ENCODE measurements around the gene FAM120A. TPM values are rescaled to one million over a fixed set of nuclear protein-coding genes. Genes with fewer than 3 reads are reported as not detected.

Gene FAM120A
- total RNA-seq, 1 experiment from 2014 or later, result 60.5 TPM

GRCh38 chr9:93578844-93579243, 127.4 kb downstream of the FAM120A start:
- no peak for DNase-seq (ENCODE audit: low read depth, low spot score)
- in situ Hi-C loops (cut with HindIII; ENCODE audit: low pct_unique_long_range_greater_than_20kb, low sequenced_read_pairs), result no loop called here

GRCh38 chr9:93579711-93580516, 128.4 kb downstream of the FAM120A start:
- DNase-seq (ENCODE audit: low read depth, low spot score), result no peak
- in situ Hi-C loops (cut with HindIII; ENCODE audit: low pct_unique_long_range_greater_than_20kb, low sequenced_read_pairs), result no loop called here

GRCh38 chr9:93580654-93581380, 129.3 kb downstream of the FAM120A start:
- in situ Hi-C loops (cut with HindIII; ENCODE audit: low pct_unique_long_range_greater_than_20kb, low sequenced_read_pairs), result no loop called here

GRCh38 chr9:93582115-93582514, 130.6 kb downstream of the FAM120A start:
- in situ Hi-C loops (cut with HindIII; ENCODE audit: low pct_unique_long_range_greater_than_20kb, low sequenced_read_pairs), result no loop called here
- no peak for DNase-seq (ENCODE audit: low read depth, low spot score)

More at GRCh38 chr9:93580654-93581380, 129.3 kb downstream of the FAM120A start:
- DNase-seq (ENCODE audit: low read depth, low spot score), result no peak

GRCh38 chr9:93582550-93582949, 131.1 kb downstream of the FAM120A start:
- in situ Hi-C loops (cut with HindIII; ENCODE audit: low pct_unique_long_range_greater_than_20kb, low sequenced_read_pairs), result no loop called here
- DNase-seq (ENCODE audit: low read depth, low spot score), result no peak

GRCh38 chr9:93585259-93585658, 133.8 kb downstream of the FAM120A start:
- in situ Hi-C loops (cut with HindIII; ENCODE audit: low pct_unique_long_range_greater_than_20kb, low sequenced_read_pairs), result no loop called here
- DNase-seq (ENCODE audit: low read depth, low spot score), result no peak

GRCh38 chr9:93585695-93586094, 134.2 kb downstream of the FAM120A start:
- in situ Hi-C loops (cut with HindIII; ENCODE audit: low pct_unique_long_range_greater_than_20kb, low sequenced_read_pairs), result no loop called here
- DNase-seq (ENCODE audit: low read depth, low spot score), result no peak

GRCh38 chr9:93586290-93587057, 135.0 kb downstream of the FAM120A start:
- in situ Hi-C loops (cut with HindIII; ENCODE audit: low pct_unique_long_range_greater_than_20kb, low sequenced_read_pairs), result no loop called here
- no peak for DNase-seq (ENCODE audit: low read depth, low spot score)

- DNase-seq (ENCODE audit: low read depth, low spot score), result no peak
- in situ Hi-C loops (cut with HindIII; ENCODE audit: low pct_unique_long_range_greater_than_20kb, low sequenced_read_pairs), result no loop called here
Measured at GRCh38 chr9:93587284-93587650, 135.8 kb downstream of the FAM120A start.

- in situ Hi-C loops (cut with HindIII; ENCODE audit: low pct_unique_long_range_greater_than_20kb, low sequenced_read_pairs), result no loop called here
- DNase-seq (ENCODE audit: low read depth, low spot score), result no peak
Measured at GRCh38 chr9:93587651-93588347, 136.3 kb downstream of the FAM120A start.

GRCh38 chr9:93588641-93589609, 137.4 kb downstream of the FAM120A start:
- in situ Hi-C loops (cut with HindIII; ENCODE audit: low pct_unique_long_range_greater_than_20kb, low sequenced_read_pairs), result no loop called here
- DNase-seq (ENCODE audit: low read depth, low spot score), result no peak

GRCh38 chr9:93589688-93590087, 138.2 kb downstream of the FAM120A start:
- DNase-seq (ENCODE audit: low read depth, low spot score), result no peak
- in situ Hi-C loops (cut with HindIII; ENCODE audit: low pct_unique_long_range_greater_than_20kb, low sequenced_read_pairs), result no loop called here

- in situ Hi-C loops (cut with HindIII; ENCODE audit: low pct_unique_long_range_greater_than_20kb, low sequenced_read_pairs), result no loop called here
- DNase-seq (ENCODE audit: low read depth, low spot score), result no peak
Measured at GRCh38 chr9:93590609-93591234, 139.2 kb downstream of the FAM120A start.

- in situ Hi-C loops (cut with HindIII; ENCODE audit: low pct_unique_long_range_greater_than_20kb, low sequenced_read_pairs), result no loop called here
- DNase-seq (ENCODE audit: low read depth, low spot score), result no peak
Measured at GRCh38 chr9:93591301-93592007, 140.0 kb downstream of the FAM120A start.

GRCh38 chr9:93592008-93592642, 140.6 kb downstream of the FAM120A start:
- in situ Hi-C loops (cut with HindIII; ENCODE audit: low pct_unique_long_range_greater_than_20kb, low sequenced_read_pairs), result no loop called here
- DNase-seq (ENCODE audit: low read depth, low spot score), result no peak

Measured in SK-MEL-5 (cell line).